Measurements from ENCODE around the gene UNC119B. TPM values are rescaled to one million over a fixed set of nuclear protein-coding genes. Genes with fewer than 3 reads are reported as not detected.

UNC119B gene
- total and polyA plus RNA-seq, 7 donors = 4.3 to 10.9 (median 8.2) TPM

GRCh38 chr12:120733574-120733973, 23.3 kb downstream of the UNC119B start:
- no peak for ATAC-seq
- Histone ChIP-seq H3K27ac (no peak overlapping the region), H3K36me3 (ENCODE audit: insufficient read depth in 1 of 2, low read depth in 1 of 2) (peaks cover 2 to 57% of the 10 kb centered on the region in 2 donors), H3K27me3 (ENCODE audit: insufficient read depth in 3 of 3, low read length in 2 of 3) (no peaks in the 10 kb centered on the region), H3K9me3 (no peaks in the 10 kb centered on the region), H3K4me1 (no peaks in the 10 kb centered on the region), H3K4me3 (no peak overlapping the region)
- TF ChIP-seq CTCF (IDR thresholded peaks at IDR 0.05) = no peak
- intact Hi-C loops (cut with DNase I) = no loop called here
- WGBS, 3 donors = 81 to 96% (median 89%) methylated on average over 3 of the region's 3 CpGs
- DNase-seq = no peak

- H3K27ac ChIP-seq = no peak overlapping the region
- H3K4me1 ChIP-seq = no peaks in the 10 kb centered on the region
- no peak for ATAC-seq
- DNase-seq = no peak
- no peak overlapping the region for H3K4me3 ChIP-seq
- TF ChIP-seq CTCF (IDR thresholded peaks at IDR 0.05) = no peak
- no peaks in the 10 kb centered on the region for H3K9me3 ChIP-seq
- peaks cover 0 to 58% of the 10 kb centered on the region in 2 donors for H3K36me3 ChIP-seq (ENCODE audit: insufficient read depth in 1 of 2, low read depth in 1 of 2)
- no peaks in the 10 kb centered on the region for H3K27me3 ChIP-seq (ENCODE audit: insufficient read depth in 3 of 3, low read length in 2 of 3)
- intact Hi-C loops (cut with DNase I) = no loop called here
- 87 to 93% (median 88%) methylated on average over 10 of the region's 10 CpGs for WGBS, 3 donors
Measured at GRCh38 chr12:120734210-120734609, 24.0 kb downstream of the UNC119B start.

- Histone ChIP-seq H3K4me3 (no peak overlapping the region), H3K27me3 (ENCODE audit: insufficient read depth in 3 of 3, low read length in 2 of 3) (no peaks in the 10 kb centered on the region), H3K4me1 (no peaks in the 10 kb centered on the region), H3K9me3 (no peaks in the 10 kb centered on the region), H3K27ac (no peak overlapping the region), H3K36me3 (ENCODE audit: insufficient read depth in 1 of 2, low read depth in 1 of 2) (peaks cover 0 to 52% of the 10 kb centered on the region in 2 donors)
- TF ChIP-seq CTCF (IDR thresholded peaks at IDR 0.05) = no peak
- 92 to 96% (median 94%) methylated on average over 2 to 3 of the region's 3 CpGs for WGBS, 3 donors
- no peak for ATAC-seq
- intact Hi-C loops (cut with DNase I) = no loop called here
- no peak for DNase-seq
Measured at GRCh38 chr12:120735181-120735580, 24.9 kb downstream of the UNC119B start.

- Histone ChIP-seq H3K27ac (no peak overlapping the region), H3K4me3 (no peak overlapping the region), H3K27me3 (ENCODE audit: insufficient read depth in 3 of 3, low read length in 2 of 3) (no peaks in the 10 kb centered on the region), H3K9me3 (no peaks in the 10 kb centered on the region), H3K36me3 (ENCODE audit: insufficient read depth in 1 of 2, low read depth in 1 of 2) (peaks cover 0 to 39% of the 10 kb centered on the region in 2 donors), H3K4me1 (peaks cover 2% of the 10 kb centered on the region)
- no peak for TF ChIP-seq CTCF (IDR thresholded peaks at IDR 0.05)
- DNase-seq (no peak), ATAC-seq (no peak)
- intact Hi-C loops (cut with DNase I) = no loop called here
- 89 to 92% (median 91%) methylated on average over 36 to 38 of the region's 38 CpGs for WGBS, 3 donors
Measured at GRCh38 chr12:120736404-120737331, 26.4 kb downstream of the UNC119B start.
